Upper lobe of left lung (tissue), 4 donors: Measurements from ENCODE around the gene OR10X1.

Experiments
- POLR2A ChIP-seq, 4 donors: fragments of 450-650 bp; IDR thresholded peaks; one replicate each; pipeline ENCODE4 v1.5.1; 2016 to 2017; ENCODE audit warnings: antibody characterized with exemption in 4 of 4, mild to moderate bottlenecking in 2 of 4
- POLR2AphosphoS5 ChIP-seq, 2 donors: sonication (generic); formaldehyde crosslinking; IDR thresholded peaks; one replicate each; pipeline ENCODE4 v1.5.1; 2017; ENCODE audit warnings: antibody characterized with exemption in 2 of 2

DNA sequence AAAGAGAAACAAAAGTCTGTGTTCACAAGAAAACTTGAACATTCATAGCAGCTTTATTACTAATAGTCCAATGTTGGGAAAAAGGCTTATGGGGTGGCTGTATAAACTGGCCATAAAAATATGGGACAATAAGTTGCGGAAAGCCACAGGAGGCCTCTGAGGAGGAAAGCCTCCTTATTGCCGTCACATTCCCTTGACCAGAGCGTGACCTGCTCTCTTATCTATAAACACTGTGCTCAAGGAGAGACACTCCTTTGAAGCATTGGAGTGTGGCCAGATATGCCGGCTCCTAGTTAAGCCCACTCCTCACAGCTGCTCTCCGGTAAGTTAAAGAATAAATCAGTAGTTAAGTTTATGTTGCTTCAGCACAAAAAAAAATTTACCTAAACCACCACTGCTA, 45.2 kb downstream of the OR10X1 start:
- TF ChIP-seq POLR2AphosphoS5 (IDR thresholded peaks at IDR 0.05) (no peak), POLR2A (IDR thresholded peaks at IDR 0.05) (no peak)
